Activated CD4-positive, alpha-beta T cell treated with anti-CD3 and anti-CD28 coated beads, Interleukin-2, Interleukin-6, amounts not matched to agents 100 ng/mL and 50 ng/mL, durations not matched to agents 16 hours and 8 hours (primary cell): ENCODE results near the gene GARIN5B.

Experiments used
- DNase-seq: peaks from one replicate; pipeline ENCODE4 v3.0.0-alpha.2; 2020

The GARIN5B gene

GRCh38 chr19:55319785-55320184 lies 43.3 kb downstream of the GARIN5B start:
- no peak for DNase-seq

GRCh38 chr19:55316646-55317045 lies 46.4 kb downstream of the GARIN5B start:
- DNase-seq: no peak

GRCh38 chr19:55315956-55316525 lies 47.0 kb downstream of the GARIN5B start:
- no peak for DNase-seq

- no peak for DNase-seq
Observed at GRCh38 chr19:55314396-55314795, 48.7 kb downstream of the GARIN5B start.

GRCh38 chr19:55312621-55313512 lies 50.2 kb downstream of the GARIN5B start:
- DNase-seq: no peak

GRCh38 chr19:55311797-55312196 lies 51.3 kb downstream of the GARIN5B start:
- DNase-seq: no peak

- no peak for DNase-seq
Observed at GRCh38 chr19:55311397-55311796, 51.7 kb downstream of the GARIN5B start.

- no peak for DNase-seq
Observed at GRCh38 chr19:55310498-55310897, 52.6 kb downstream of the GARIN5B start.

GRCh38 chr19:55309448-55309847 lies 53.6 kb downstream of the GARIN5B start:
- DNase-seq: no peak

GRCh38 chr19:55308281-55308680 lies 54.8 kb downstream of the GARIN5B start:
- no peak for DNase-seq

GRCh38 chr19:55306712-55307111 lies 56.3 kb downstream of the GARIN5B start:
- DNase-seq: no peak

GRCh38 chr19:55305983-55306562 lies 57.0 kb downstream of the GARIN5B start:
- DNase-seq: no peak

- peak; percentile 72 for DNase-seq
Observed at GRCh38 chr19:55305491-55305890, 57.6 kb downstream of the GARIN5B start.

- DNase-seq: no peak
Observed at GRCh38 chr19:55304980-55305379, 58.1 kb downstream of the GARIN5B start.
